Neutrophil (primary cell): ENCODE data around the gene PTPN23.
A peak's percentile ranks its signal among the peaks of the same experiment; 100 is the strongest.
"Not testable (repeated sequence)": the region's sequence is repeated elsewhere in the genome, so short reads cannot be mapped to it uniquely, and the experiment has no call there.

Source experiments
- H3K27ac ChIP-seq: fragments of 200-600 bp; sonication (generic); 2 replicates; pipeline ENCODE4 v1.5.1; 2016; ENCODE audit warnings: mild to moderate bottlenecking, moderate library complexity
- H3K27me3 ChIP-seq: fragments of 200-600 bp; sonication (generic); 2 replicates; pipeline ENCODE4 v1.6.0; 2016; ENCODE audit warnings: mild to moderate bottlenecking
- H3K36me3 ChIP-seq: fragments of 200-600 bp; sonication (generic); 2 replicates; pipeline ENCODE4 v1.5.1; 2017
- H3K4me1 ChIP-seq, 2 experiments: fragments of 200-600 bp in 1 of 2; sonication (generic) in 1 of 2; 1 replicate in 1 of 2; 2 replicates in 1 of 2; pipeline versions ENCODE4 v1.5.1 to v1.6.1; 2013 to 2016; ENCODE audit warnings: low read depth in 1 of 2, low read length in 1 of 2, mild to moderate bottlenecking in 1 of 2, moderate library complexity in 1 of 2; ENCODE audit not compliant: control insufficient read depth in 1 of 2, insufficient read depth in 1 of 2
- H3K4me3 ChIP-seq, 2 experiments: fragments of 200-600 bp in 1 of 2; sonication (generic) in 1 of 2; 1 replicate in 1 of 2; 2 replicates in 1 of 2; pipeline ENCODE4 v1.5.1; 2013 to 2016; ENCODE audit warnings: low read depth in 1 of 2, low read length in 1 of 2, mild to moderate bottlenecking in 1 of 2, moderate library complexity in 1 of 2
- H3K9me3 ChIP-seq: fragments of 200-600 bp; sonication (generic); 2 replicates; pipeline ENCODE4 v1.5.1; 2016
- TF ChIP-seq, protein P1 (sequence below): fragments of 200-600 bp; sonication (generic); IDR thresholded peaks from 2 replicates; pipeline ENCODE4 v1.5.1; 2016; ENCODE audit warnings: antibody characterized with exemption

PTPN23 gene

DNA sequence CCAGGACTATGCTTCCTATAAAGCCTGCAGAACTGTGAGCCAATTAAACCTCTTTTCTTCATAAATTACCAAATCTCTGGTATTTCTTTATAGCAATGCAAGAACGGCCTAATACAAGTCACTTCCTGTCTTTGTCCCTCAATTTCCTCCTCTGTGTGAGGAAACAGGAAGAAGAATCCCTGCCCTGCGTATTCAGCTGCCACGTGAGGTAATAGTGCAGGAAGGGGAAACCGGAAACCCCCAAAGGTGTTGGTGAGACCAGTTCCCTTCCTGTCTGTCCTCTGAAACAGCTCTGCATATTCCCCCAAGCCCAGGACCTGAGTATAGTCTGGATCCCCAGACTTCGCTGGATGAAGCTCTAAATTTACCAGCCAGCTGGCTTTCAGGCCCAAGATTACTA lies 18.1 kb upstream of the PTPN23 start:
- Histone ChIP-seq H3K4me3 (peak overlapping the region; percentile 26 to 28), H3K36me3 (no peaks in the 10 kb centered on the region), H3K27ac (peak overlapping the region; percentile 93), H3K27me3 (no peaks in the 10 kb centered on the region), H3K4me1 (peaks cover 58 to 61% of the 10 kb centered on the region in 2 experiments), H3K9me3 (no peaks in the 10 kb centered on the region)
- TF ChIP-seq, protein P1, sequence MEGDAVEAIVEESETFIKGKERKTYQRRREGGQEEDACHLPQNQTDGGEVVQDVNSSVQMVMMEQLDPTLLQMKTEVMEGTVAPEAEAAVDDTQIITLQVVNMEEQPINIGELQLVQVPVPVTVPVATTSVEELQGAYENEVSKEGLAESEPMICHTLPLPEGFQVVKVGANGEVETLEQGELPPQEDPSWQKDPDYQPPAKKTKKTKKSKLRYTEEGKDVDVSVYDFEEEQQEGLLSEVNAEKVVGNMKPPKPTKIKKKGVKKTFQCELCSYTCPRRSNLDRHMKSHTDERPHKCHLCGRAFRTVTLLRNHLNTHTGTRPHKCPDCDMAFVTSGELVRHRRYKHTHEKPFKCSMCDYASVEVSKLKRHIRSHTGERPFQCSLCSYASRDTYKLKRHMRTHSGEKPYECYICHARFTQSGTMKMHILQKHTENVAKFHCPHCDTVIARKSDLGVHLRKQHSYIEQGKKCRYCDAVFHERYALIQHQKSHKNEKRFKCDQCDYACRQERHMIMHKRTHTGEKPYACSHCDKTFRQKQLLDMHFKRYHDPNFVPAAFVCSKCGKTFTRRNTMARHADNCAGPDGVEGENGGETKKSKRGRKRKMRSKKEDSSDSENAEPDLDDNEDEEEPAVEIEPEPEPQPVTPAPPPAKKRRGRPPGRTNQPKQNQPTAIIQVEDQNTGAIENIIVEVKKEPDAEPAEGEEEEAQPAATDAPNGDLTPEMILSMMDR: no peak

DNA sequence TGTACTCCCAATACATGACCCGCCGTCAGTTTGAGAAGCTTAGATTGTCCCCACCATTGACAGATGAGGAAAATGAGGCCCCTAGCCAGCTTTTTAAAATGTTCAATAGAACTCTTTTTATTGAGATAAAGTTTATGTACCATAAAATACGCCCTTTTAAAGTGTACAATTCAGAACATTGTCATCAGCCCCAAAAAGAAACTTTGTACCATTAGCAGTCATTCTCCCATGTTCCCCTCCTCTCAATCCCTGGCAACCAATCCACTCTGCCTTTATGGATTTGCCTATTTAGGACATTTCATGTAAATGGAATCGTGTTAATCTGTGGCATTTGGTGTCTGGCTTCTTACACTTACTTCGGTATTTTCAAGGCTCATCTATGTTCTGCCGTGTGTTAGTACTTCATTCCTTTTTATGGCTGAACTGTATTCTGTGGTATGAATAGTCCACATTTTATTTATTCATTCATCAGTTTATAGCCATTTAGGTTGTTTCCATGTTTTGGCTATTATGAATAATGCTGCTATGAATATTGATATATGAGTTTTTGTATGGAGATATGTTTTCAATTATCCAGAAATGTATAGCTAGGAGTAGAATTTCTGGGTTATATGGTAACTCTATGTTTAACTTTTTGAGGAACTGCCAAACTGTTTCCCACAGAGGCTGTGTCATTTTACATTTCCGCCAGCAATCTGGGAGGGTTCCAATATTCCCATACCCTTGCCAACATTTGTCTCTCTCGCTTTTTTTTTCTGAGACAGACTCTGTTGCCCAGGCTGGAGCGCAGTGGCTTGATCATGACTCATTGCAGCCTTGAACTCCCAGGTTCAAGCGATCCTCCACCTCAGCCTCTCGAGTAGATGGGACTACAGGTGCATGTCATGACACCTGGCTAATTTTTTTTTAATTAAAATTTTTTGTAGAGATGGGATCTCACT lies 15.3 kb upstream of the PTPN23 start:
- no peaks in the 10 kb centered on the region for H3K36me3 ChIP-seq

DNA sequence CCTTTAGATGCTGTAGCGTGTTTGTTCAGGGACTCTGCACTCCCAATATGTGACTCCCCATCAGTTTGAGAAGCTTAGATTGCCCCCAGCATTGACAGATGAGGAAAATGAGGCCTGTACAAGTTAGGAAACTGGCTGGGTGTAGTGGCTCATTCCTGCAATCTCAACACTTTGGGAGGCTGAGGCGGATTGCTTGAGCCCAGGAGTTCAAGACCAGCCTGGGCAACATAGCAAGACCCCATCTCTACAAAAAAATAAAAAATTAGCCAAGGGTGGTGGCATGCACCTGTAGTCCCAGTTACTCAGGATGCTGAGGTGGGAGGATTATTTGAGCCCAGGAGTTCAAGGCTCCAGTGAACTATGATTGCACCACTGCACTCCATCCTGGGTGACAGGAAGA lies 14.0 kb upstream of the PTPN23 start:
- H3K4me3 ChIP-seq: no peak overlapping the region

More for the DNA sequence above, 15.3 kb upstream of the PTPN23 start:
- TF ChIP-seq, protein P1: no peak
- Histone ChIP-seq H3K27ac (peak overlapping the region; percentile 93), H3K27me3 (no peaks in the 10 kb centered on the region), H3K4me3 (no peak overlapping the region), H3K4me1 (peaks cover 86 to 89% of the 10 kb centered on the region in 2 experiments), H3K9me3 (no peaks in the 10 kb centered on the region)

DNA sequence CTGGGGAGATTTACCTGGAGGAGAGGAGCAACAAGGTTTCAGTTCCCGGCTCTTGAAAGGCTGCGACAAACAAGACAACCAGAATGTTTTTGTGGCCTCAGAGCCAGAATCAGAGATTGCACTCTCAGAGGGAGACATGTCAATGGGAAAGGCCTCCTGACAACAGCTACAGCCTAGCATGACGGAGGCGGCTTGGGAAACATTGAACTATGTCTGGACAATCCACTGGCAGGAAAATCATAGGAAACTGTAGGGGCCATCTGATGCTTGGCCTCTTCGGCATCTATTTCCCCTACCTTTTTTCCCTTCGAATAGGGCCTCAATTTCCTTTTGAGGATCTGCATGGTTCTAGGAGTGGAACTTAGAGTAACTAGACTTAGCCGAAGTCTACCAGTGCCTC lies 13.2 kb upstream of the PTPN23 start:
- H3K36me3 ChIP-seq: no peaks in the 10 kb centered on the region
- H3K4me3 ChIP-seq: no peak overlapping the region
- H3K27me3 ChIP-seq: no peaks in the 10 kb centered on the region
- TF ChIP-seq, protein P1: no peak
- peak overlapping the region; percentile 54 for H3K27ac ChIP-seq
- no peaks in the 10 kb centered on the region for H3K9me3 ChIP-seq
- peaks cover 91 to 96% of the 10 kb centered on the region in 2 experiments for H3K4me1 ChIP-seq

More for the DNA sequence above, 14.0 kb upstream of the PTPN23 start:
- Histone ChIP-seq H3K36me3 (no peaks in the 10 kb centered on the region), H3K9me3 (no peaks in the 10 kb centered on the region), H3K4me1 (peaks cover 91 to 96% of the 10 kb centered on the region in 2 experiments), H3K27me3 (no peaks in the 10 kb centered on the region), H3K27ac (peak overlapping the region; percentile 54)
- TF ChIP-seq, protein P1: no peak

DNA sequence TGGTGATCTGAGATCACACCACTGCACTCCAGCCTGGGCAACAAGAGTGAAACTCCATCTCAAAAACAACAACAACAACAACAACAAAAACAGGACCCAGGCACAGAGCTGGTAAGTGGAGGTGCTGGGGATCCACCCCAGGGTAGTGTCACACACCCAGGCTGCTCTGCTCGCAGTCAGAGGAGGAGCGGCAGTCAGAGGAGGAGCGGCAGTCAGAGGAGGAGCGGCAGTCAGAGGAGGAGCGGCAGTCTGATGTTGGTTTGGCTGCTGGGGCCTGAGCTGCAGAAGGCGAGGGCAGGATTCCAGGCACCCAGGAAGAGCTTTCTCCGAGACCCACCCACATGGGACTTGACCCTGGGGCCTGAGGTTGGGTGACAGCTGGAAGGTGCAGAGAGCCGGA lies 10.8 kb upstream of the PTPN23 start:
- H3K27ac ChIP-seq: peak overlapping the region; percentile 78
- H3K36me3 ChIP-seq, H3K27me3 ChIP-seq, H3K9me3 ChIP-seq: not testable (repeated sequence)
- peak overlapping the region in 1 of 2 experiments; percentile 30 for H3K4me3 ChIP-seq
- peaks cover 82 to 83% of the 10 kb centered on the region in 2 experiments for H3K4me1 ChIP-seq
